Pons (tissue), 1 donor: Measurements from ENCODE around the gene IRX4.

Source experiments
- DNase-seq: peaks from one replicate; pipeline ENCODE4 v3.0.0-alpha.2; 2016; ENCODE audit warnings: low spot score

IRX4 gene

GRCh38 chr5:1913578-1913977 is 30.9 kb upstream of the IRX4 start:
- DNase-seq, result no peak

DNA sequence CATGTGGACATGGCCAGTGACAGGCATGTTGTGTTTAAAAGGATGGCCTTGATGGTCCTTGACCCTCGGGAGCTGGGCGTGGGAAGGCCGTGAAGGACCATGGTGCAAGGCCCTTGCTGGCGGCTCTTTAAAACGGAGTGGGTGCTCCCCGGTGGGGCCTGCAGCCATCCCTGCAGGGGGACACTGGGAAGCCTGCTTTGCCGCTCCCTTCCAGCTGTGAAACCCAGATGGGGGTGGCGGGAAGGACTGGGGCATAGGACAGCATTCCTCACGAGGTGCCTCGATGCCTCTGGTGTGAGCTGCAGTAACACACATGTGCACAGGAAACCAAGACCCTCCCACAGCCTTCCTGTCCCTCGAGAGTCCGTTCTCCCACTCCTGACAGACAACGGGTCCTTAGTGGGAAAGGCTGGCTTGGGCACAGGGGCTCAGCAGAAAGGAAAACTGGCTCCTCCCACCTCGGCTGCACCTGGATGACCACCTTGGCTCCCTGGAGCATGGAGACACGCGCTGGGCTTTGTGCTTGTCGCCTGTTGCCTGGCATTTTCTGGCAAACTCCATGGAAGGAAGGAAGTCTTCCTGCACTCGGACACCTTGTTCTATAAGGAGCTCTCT is 30.3 kb upstream of the IRX4 start:
- DNase-seq, result no peak

DNA sequence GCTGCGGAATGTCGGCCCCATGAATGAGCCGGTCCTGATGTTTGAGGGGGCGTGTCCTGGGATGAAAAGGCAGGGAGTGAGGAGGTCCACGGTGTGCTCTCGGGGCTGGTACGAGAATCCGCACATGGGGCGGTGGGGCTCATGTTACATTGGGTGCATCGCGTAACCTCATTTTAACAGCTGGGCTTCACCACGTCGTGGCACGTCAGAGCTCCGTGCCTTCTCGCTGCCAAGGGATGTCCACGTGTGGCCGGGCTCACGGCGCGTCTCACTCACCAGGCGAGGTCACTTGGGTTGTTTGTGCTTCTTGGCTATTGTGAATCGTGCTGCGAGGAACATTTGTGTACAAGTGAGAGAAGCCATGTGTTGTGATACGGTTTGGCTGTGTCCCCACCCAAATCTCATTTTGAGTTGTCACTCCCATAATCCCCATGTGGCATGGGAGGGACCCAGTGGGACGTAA is 29.1 kb upstream of the IRX4 start:
- no peak for DNase-seq

DNA sequence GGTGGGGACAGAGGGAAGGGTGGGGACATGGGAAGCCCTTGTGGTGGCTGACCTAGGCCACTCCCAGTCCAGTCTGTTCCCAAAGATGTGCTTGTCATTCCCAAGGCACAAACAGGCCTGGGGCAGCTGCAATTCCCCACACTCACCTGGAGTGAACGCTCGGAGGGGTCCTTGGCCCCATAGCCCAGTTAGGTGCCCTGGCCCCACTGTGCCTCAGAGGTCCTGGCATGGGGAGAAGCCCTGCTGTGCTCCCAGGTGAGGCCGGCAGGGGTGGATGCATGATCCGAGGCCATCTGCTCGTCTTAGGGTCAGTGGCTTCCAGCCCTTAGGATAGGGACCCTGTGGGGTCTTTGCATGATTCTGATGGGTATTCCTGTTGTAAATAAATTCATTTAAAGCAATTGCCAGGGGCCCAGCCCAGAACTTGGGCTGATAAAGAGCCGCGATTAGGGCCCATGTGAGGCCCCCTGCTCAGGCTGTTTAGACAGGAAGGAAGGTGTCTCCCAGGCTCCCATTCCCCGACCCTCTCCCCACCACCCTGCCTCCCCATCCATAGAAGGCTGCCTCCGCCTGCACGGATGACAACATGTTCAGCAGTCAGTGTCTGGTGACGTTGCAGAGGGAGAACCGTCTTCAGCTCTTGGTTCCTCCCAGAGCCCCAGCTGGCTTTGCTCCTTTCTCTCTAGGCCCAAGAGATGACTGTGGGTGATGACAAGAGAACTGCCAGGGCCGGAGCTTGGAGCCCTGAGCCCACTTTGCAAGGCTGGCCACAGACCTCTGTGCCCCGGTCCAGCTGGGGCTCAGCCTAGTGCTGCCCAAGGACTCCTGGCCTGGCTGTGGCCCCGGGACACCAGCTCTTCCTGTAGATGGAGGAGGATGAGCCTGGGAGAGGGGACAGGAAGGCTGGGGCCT is 28.4 kb upstream of the IRX4 start:
- no peak for DNase-seq

- DNase-seq, result no peak
Observed at GRCh38 chr5:1910081-1910760, 27.5 kb upstream of the IRX4 start.

DNA sequence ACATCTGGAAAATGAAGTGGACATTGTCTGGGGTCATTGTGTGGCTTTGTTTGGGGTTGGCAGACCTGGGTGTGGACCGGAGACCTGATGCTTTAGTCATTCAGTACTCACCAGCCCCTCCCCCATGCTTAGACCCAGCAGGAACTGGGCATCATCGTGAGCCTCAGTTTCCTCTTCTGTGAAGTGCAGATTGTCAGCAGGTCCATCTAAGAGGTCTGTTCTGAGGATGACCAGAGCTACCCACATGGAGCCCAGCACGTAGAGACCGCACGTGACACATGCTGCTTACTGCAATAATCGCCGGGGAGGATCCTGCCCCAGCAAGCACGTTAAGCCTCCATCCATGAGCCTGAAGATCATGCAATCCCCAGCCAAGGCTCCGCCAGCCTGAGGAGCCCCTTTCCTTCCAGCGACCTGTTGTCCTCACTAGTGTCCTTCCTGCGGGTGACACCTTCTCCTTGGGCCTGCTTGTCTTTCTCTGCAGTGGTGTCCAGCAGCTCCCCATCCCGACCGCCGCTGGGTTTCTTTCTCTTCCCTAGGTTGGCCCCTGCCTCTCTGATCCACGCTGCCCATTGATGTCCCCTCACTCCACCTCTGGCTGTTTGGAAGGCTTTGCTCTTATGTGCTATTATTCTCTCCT is 26.7 kb upstream of the IRX4 start:
- no peak for DNase-seq

DNA sequence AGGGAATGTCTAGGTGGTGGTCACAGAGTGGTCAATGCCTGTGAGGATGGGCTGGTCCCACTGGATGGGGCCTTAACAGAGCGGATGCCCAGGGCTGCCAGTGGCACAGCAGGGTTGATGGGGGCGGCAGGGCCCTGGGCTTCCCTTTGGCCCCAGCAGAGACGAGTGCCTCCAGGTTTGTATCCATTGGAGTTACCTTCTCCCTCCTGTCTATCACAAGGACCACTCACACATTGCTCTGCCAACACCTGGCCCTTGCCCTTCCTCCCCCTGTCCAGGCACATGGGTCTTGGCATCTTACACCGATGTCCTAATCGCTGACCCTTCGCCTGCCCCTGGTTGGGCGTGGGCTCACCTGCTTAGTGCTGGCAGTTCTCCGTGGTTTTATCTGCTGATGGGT is 26.2 kb upstream of the IRX4 start:
- no peak for DNase-seq

DNA sequence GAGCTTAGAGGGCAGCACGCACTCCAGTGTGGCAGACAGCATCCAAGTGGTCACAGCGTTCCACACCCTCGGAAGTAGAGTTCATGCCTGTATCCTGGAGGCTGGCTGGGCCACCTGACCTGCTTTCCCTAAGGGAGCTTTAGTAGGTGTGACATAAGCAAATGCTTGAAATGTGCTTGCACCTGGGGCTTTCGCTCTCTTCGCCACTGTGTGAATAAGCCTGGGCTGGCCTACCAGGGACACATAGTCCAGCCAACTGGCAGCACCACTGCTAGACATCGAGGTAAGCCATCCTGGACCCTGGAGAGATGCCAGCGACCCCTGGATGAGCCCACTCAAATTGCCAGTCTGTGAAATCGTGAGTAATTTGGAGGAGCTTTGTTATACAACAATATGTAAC is 24.9 kb upstream of the IRX4 start:
- DNase-seq, result no peak

DNA sequence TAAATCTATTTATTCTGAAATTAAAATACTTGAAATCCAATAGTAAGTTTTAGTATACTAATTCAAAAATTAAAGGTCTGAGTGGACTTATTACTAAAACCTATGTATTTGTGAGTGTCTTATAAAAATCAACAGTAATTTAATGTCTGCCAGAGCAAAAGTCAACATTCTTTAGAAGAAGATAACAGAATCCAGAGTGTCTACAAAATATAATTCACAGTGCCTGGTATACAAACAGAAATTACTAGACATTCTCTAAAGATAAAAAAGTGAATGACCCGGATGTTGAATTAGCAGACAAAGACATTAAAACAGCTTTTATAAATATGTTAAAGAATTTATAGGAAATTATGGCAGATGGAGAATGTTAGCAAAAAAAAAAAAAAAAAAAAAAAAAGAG is 22.4 kb upstream of the IRX4 start:
- DNase-seq, result no peak

- DNase-seq, result no peak
Observed at GRCh38 chr5:1901983-1902382, 19.3 kb upstream of the IRX4 start.

DNA sequence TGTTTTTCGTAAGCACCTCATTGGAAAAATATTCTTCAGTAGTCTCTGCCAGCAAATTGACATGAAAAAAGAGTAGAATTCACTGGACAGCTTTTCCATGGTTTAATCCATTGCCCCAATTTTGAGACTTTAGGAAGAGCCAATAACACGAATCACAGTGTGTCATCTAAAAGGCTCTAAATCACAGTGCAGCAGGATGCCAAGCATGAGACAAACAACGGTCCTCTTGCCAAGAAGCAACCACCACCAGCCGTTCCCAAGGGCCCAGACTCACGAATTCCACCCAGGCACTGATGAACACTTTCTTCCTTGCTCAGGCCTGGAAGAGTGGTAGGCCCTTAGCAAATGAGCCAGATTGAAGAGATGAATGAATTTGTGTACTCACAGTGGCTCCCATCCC is 18.3 kb upstream of the IRX4 start:
- no peak for DNase-seq

GRCh38 chr5:1899201-1899600 is 16.5 kb upstream of the IRX4 start:
- no peak for DNase-seq

DNA sequence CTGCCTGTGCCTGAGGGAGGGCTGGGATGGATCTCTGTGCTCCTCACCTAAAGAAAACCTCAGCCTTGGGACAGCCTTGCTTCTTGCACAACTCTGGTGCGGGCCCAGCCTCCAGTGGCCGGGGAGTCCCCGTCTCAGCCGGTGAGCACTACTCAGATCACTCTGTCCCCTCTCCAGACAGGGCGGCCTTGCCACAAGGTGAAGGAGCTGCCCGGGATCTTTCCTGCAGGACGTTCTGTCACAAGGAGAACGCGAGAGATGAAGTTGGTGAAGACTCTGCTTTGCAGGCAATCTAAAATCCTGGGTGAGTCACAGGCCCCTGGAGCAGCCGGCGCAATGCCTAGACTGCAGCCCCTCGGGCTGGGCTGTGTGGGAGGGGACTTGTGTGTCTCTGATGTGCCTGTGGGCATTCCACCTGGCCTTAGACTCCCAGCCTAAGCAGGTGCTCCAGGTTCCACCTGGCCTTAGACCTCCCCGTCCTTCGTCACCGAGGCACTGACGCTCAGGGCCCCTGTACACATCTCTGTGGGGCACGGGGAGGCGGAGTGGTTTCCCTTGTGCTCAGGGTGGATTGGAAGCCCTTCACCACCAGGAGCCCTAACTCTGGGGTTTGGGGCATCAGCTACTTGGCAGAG is 15.2 kb upstream of the IRX4 start:
- no peak for DNase-seq

DNA sequence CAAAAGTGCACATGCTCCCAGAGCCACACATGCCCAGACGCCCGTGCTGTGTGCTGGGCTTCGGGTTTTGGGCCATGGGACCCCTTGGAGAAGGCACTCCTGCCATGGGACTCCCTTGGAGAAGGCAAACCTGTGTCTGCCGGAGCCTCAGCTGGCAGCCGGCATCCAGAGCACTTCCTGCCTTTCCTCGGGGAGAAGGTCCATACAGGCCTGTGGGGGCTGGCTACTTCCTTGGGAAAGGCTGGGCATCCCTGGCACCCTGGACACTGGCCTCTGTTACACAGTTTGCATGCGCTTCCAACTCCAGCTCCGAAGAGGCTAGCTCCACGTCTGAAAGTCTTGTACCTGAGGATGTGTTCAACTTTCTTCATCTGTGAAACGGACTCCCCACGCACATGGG is 14.7 kb upstream of the IRX4 start:
- no peak for DNase-seq

GRCh38 chr5:1896602-1897376 is 14.1 kb upstream of the IRX4 start:
- DNase-seq, result no peak

DNA sequence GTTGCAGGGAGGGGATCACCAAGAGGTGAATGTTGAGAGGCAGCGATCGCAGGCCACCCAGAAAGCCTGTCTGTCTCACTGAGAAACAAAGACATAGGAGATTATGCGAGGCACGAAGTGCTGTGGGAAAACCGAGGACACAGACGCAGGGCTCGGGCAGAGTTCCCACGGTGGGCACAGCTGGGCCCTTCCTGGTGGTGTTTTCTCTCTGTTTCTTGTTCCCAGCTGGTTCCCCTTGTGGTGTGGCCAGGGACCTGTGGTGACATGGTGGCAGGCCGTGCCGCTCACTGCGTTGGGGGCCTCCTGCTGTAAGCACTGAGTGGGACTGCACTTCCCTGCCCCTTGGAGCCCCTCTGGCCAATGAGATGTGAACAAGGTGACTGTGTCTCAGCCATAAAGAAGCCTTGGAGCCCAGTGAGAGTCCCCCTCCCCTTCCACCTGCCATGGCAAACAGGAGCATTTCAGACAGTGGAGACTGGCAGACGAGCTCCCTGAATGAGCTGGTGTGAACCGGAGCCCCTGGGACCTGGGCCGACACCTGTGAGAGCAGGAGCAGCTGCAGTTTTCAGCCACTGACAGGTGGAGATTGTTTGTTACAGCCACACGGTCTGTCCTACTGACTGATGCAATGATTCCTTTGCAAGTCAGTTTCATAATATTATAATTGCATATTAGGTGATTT is 13.2 kb upstream of the IRX4 start:
- no peak for DNase-seq

DNA sequence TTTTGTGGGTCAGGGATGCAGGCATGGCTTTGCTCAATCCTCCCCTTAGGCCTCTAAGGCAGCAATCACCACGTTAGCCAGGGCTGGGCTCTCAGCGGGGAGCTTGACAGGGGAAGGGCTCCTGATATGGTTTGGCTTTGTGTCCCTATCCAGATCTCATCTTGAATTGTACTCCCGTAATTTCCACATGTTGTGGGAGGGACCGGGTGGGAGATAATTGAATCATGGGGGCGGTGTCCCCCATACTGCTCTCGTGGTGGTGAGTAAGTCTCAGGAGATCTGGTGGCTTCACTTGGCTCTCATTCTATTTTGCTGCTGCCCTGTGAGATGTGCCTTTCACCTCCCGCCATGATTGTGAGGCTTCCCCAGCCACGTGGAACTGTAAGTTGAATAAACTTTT is 11.5 kb upstream of the IRX4 start:
- no peak for DNase-seq

DNA sequence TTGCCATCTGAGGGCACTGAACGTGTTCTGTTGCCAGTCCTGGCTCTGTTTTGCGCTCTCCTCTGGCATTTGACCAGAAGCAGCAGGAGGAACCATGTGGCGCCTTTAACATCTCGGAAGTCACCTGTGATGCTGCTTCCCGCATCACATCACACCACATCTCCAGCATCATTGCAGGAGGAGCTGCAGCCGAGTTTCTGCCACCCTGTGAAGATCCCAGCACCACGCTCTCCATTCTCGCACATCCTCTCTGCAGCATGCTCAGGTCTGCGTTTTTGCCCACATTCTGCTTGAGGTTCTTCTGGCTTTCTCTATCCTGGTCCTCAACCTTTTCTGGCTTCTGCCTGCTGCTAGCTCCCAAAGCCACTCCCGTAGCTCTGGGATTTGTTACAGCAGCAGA is 11.0 kb upstream of the IRX4 start:
- DNase-seq, result no peak

GRCh38 chr5:1892685-1893445 is 10.1 kb upstream of the IRX4 start:
- no peak for DNase-seq

DNA sequence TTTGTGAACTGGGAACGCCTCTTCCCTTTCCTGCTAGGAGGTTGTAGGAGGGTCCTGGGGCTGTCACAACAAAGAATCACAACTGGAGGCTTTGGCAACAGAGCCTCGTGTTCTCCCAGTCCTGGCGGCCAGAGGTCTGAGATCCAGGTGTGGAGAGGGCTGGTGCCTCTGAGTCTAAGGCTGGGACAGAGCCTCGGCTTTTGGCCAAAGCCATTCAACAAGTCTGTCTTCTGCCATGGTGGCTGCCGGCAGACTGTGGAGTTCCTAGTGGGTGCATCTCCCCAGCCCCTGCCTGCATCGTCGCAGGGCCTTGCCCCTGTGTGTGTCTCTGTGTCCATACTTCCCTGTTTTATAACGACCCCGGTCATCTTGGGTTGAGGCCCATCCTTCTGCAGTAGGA is 9.5 kb upstream of the IRX4 start:
- DNase-seq, result no peak
